SK-N-MC (cell line): ENCODE results near the gene STARD13.

Experiments
- EZH2 ChIP-seq: fragments of 200-600 bp; sonication (generic); IDR thresholded peaks from one replicate; pipeline ENCODE4 v1.6.1; 2017; ENCODE audit warnings: antibody characterized with exemption
- POLR2AphosphoS5 ChIP-seq: IDR thresholded peaks from 2 replicates; pipeline ENCODE4 v1.6.1; 2012; ENCODE audit warnings: mild to moderate bottlenecking, low read depth, low read length, borderline replicate concordance

DNA sequence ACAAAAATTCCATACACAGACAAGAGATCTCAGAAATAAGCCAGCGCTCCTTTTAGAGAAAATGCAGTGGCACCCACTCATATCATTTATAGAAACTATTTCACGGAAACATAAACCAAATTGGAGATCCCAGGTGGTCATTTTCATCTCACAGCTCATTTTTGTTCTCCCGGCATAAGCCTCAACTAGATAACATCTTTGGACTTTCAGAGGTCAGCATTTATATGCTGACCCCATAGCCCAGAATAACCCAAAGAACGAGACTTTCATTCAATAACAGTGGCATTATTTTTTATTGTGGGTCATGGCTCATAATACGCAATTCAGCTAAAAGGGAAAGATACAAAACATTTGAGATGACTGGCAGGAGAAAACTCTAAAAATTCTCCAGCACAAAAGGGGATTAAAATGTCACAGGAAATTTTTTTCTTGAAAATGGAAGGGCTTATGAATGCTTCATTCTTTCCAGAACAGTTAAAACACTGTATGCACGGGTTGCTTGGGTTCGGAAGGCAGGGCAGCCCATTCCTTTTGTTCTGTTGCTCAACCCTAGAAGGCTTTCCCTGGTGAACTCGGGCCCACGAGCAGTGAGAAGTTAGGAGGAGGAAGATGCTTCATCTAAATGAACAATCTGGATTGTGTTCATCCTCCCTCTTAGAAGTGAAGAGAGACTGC, 24.0 kb downstream of the STARD13 start:
- no peak for TF ChIP-seq EZH2
- TF ChIP-seq POLR2AphosphoS5, result no peak
